OCI-LY1 (cell line): ENCODE measurements around the gene TUBG1.

Source experiments
- EZH2 ChIP-seq: fragments of 200-600 bp; sonication (generic), shearing (Covaris generic); IDR thresholded peaks from 2 replicates; pipeline ENCODE4 v1.8.0; 2017; ENCODE audit warnings: borderline replicate concordance, mixed run types, mild to moderate bottlenecking, antibody characterized with exemption, low read length, moderate library complexity, mixed read lengths
- TF ChIP-seq, protein P1 (sequence below): fragments of 200-600 bp; sonication (generic), shearing (Covaris generic); IDR thresholded peaks from 2 replicates; pipeline ENCODE4 v1.5.1; 2017; ENCODE audit warnings: mild to moderate bottlenecking, antibody characterized with exemption, low read length, moderate library complexity, mixed read lengths

DNA sequence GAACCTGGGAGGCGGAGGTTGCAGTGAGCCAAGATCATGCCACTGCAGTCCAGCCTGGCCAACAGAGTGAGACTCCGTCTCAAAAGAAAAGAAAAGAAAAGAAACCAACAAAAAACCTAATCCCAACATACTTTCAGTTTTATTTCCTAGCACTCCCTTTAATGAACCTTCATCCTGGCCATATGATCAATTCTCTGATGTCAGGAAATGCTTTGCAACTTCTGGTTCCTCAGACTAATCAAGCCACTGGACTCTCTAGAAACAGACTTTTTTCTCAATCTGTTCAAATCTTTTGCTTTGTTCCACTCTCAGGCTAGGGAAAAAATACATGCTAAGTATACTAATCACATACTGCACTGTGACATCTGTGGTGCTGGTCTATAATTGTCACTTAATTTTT, 18.6 kb upstream of the TUBG1 start:
- TF ChIP-seq, protein P1, sequence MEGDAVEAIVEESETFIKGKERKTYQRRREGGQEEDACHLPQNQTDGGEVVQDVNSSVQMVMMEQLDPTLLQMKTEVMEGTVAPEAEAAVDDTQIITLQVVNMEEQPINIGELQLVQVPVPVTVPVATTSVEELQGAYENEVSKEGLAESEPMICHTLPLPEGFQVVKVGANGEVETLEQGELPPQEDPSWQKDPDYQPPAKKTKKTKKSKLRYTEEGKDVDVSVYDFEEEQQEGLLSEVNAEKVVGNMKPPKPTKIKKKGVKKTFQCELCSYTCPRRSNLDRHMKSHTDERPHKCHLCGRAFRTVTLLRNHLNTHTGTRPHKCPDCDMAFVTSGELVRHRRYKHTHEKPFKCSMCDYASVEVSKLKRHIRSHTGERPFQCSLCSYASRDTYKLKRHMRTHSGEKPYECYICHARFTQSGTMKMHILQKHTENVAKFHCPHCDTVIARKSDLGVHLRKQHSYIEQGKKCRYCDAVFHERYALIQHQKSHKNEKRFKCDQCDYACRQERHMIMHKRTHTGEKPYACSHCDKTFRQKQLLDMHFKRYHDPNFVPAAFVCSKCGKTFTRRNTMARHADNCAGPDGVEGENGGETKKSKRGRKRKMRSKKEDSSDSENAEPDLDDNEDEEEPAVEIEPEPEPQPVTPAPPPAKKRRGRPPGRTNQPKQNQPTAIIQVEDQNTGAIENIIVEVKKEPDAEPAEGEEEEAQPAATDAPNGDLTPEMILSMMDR = no peak
- TF ChIP-seq EZH2 = no peak
